ENCODE data around the gene ADAMTS2. TPM values are rescaled to one million over a fixed set of nuclear protein-coding genes. Genes with fewer than 3 reads are reported as not detected.

The ADAMTS2 gene
- polyA plus RNA-seq, 1 donor from 2014 or later = not detected

- Mint-ChIP-seq H3K4me3 (no peak overlapping the region), H3K4me1 (no peaks in the 10 kb centered on the region), H3K27me3 (no peaks in the 10 kb centered on the region), H3K36me3 (peaks cover 1% of the 10 kb centered on the region), H3K9me3 (peaks cover 3 to 13% (median 8%) of the 10 kb centered on the region in 3 donors), H3K27ac (no peak overlapping the region)
Observed at GRCh38 chr5:179161901-179162300, 183.4 kb downstream of the ADAMTS2 start.

GRCh38 chr5:179160584-179160983 is 184.7 kb downstream of the ADAMTS2 start:
- no peaks in the 10 kb centered on the region for H3K4me1 Mint-ChIP-seq
- peaks cover 3 to 13% (median 8%) of the 10 kb centered on the region in 3 donors for H3K9me3 Mint-ChIP-seq
- no peak overlapping the region for H3K27ac Mint-ChIP-seq
- no peak overlapping the region for H3K4me3 Mint-ChIP-seq
- peaks cover 1% of the 10 kb centered on the region for H3K36me3 Mint-ChIP-seq
- H3K27me3 Mint-ChIP-seq = no peaks in the 10 kb centered on the region

- H3K4me1 Mint-ChIP-seq = no peaks in the 10 kb centered on the region
- peaks cover 1% of the 10 kb centered on the region for H3K36me3 Mint-ChIP-seq
- peaks cover 3 to 13% (median 5%) of the 10 kb centered on the region in 3 donors for H3K9me3 Mint-ChIP-seq
- no peak overlapping the region for H3K4me3 Mint-ChIP-seq
- no peaks in the 10 kb centered on the region for H3K27me3 Mint-ChIP-seq
- H3K27ac Mint-ChIP-seq = no peak overlapping the region
Observed at GRCh38 chr5:179158556-179158955, 186.7 kb downstream of the ADAMTS2 start.

GRCh38 chr5:179154991-179155955 is 190.0 kb downstream of the ADAMTS2 start:
- H3K4me1 Mint-ChIP-seq = no peaks in the 10 kb centered on the region
- no peaks in the 10 kb centered on the region for H3K36me3 Mint-ChIP-seq
- H3K9me3 Mint-ChIP-seq = peaks cover under 1 to 2% (median 1%) of the 10 kb centered on the region in 3 donors
- H3K4me3 Mint-ChIP-seq = no peak overlapping the region
- no peaks in the 10 kb centered on the region for H3K27me3 Mint-ChIP-seq
- H3K27ac Mint-ChIP-seq = no peak overlapping the region

- Mint-ChIP-seq H3K36me3 (no peaks in the 10 kb centered on the region), H3K27me3 (no peaks in the 10 kb centered on the region), H3K9me3 (no peaks in the 10 kb centered on the region), H3K4me3 (no peak overlapping the region), H3K4me1 (no peaks in the 10 kb centered on the region), H3K27ac (peak overlapping the region in 1 of 3 donors; percentile 71)
Observed at GRCh38 chr5:179154346-179154990, 190.8 kb downstream of the ADAMTS2 start.

GRCh38 chr5:179153921-179154345 is 191.3 kb downstream of the ADAMTS2 start:
- no peaks in the 10 kb centered on the region for H3K27me3 Mint-ChIP-seq
- no peaks in the 10 kb centered on the region for H3K36me3 Mint-ChIP-seq
- H3K4me1 Mint-ChIP-seq = no peaks in the 10 kb centered on the region
- no peak overlapping the region for H3K27ac Mint-ChIP-seq
- no peaks in the 10 kb centered on the region for H3K9me3 Mint-ChIP-seq
- no peak overlapping the region for H3K4me3 Mint-ChIP-seq

- no peaks in the 10 kb centered on the region for H3K4me1 Mint-ChIP-seq
- H3K27ac Mint-ChIP-seq = no peak overlapping the region
- H3K27me3 Mint-ChIP-seq = no peaks in the 10 kb centered on the region
- no peaks in the 10 kb centered on the region for H3K36me3 Mint-ChIP-seq
- no peaks in the 10 kb centered on the region for H3K9me3 Mint-ChIP-seq
- no peak overlapping the region for H3K4me3 Mint-ChIP-seq
Observed at GRCh38 chr5:179153341-179153901, 191.8 kb downstream of the ADAMTS2 start.

- Mint-ChIP-seq H3K4me3 (no peak overlapping the region), H3K9me3 (no peaks in the 10 kb centered on the region), H3K27me3 (no peaks in the 10 kb centered on the region), H3K36me3 (no peaks in the 10 kb centered on the region), H3K27ac (no peak overlapping the region), H3K4me1 (no peaks in the 10 kb centered on the region)
Observed at GRCh38 chr5:179152941-179153340, 192.3 kb downstream of the ADAMTS2 start.

GRCh38 chr5:179152144-179152895 is 192.9 kb downstream of the ADAMTS2 start:
- Mint-ChIP-seq H3K9me3 (no peaks in the 10 kb centered on the region), H3K27ac (peak overlapping the region in 1 of 3 donors; percentile 53), H3K4me1 (no peaks in the 10 kb centered on the region), H3K36me3 (no peaks in the 10 kb centered on the region), H3K4me3 (no peak overlapping the region), H3K27me3 (no peaks in the 10 kb centered on the region)

GRCh38 chr5:179151286-179152118 is 193.8 kb downstream of the ADAMTS2 start:
- no peak overlapping the region for H3K27ac Mint-ChIP-seq
- H3K27me3 Mint-ChIP-seq = no peaks in the 10 kb centered on the region
- no peak overlapping the region for H3K4me3 Mint-ChIP-seq
- no peaks in the 10 kb centered on the region for H3K4me1 Mint-ChIP-seq
- no peaks in the 10 kb centered on the region for H3K9me3 Mint-ChIP-seq
- no peaks in the 10 kb centered on the region for H3K36me3 Mint-ChIP-seq

GRCh38 chr5:179150011-179150410 is 195.2 kb downstream of the ADAMTS2 start:
- H3K4me3 Mint-ChIP-seq = no peak overlapping the region
- H3K27me3 Mint-ChIP-seq = no peaks in the 10 kb centered on the region
- no peaks in the 10 kb centered on the region for H3K9me3 Mint-ChIP-seq
- H3K27ac Mint-ChIP-seq = no peak overlapping the region
- H3K4me1 Mint-ChIP-seq = no peaks in the 10 kb centered on the region
- H3K36me3 Mint-ChIP-seq = no peaks in the 10 kb centered on the region

GRCh38 chr5:179149278-179149677 is 196.0 kb downstream of the ADAMTS2 start:
- no peak overlapping the region for H3K27ac Mint-ChIP-seq
- no peaks in the 10 kb centered on the region for H3K4me1 Mint-ChIP-seq
- H3K27me3 Mint-ChIP-seq = no peaks in the 10 kb centered on the region
- H3K9me3 Mint-ChIP-seq = no peaks in the 10 kb centered on the region
- H3K36me3 Mint-ChIP-seq = no peaks in the 10 kb centered on the region
- H3K4me3 Mint-ChIP-seq = no peak overlapping the region

- Mint-ChIP-seq H3K9me3 (no peaks in the 10 kb centered on the region), H3K27ac (no peak overlapping the region), H3K36me3 (no peaks in the 10 kb centered on the region), H3K27me3 (no peaks in the 10 kb centered on the region), H3K4me1 (no peaks in the 10 kb centered on the region), H3K4me3 (peak overlapping the region in 1 of 4 donors; percentile 5)
Observed at GRCh38 chr5:179148703-179149170, 196.5 kb downstream of the ADAMTS2 start.

Data from IgD-negative memory B cell (primary cell).